ENCODE measurements around the gene C12orf43. TPM values are rescaled to one million over a fixed set of nuclear protein-coding genes. Genes with fewer than 3 reads are reported as not detected.
"Not testable (repeated sequence)": the region's sequence is repeated elsewhere in the genome, so short reads cannot be mapped to it uniquely, and the experiment has no call there.

Gene C12orf43
- total RNA-seq, 4 donors from 2014 or later: 7.3 to 16.0 (median 14.1) TPM

- no peak for TF ChIP-seq CTCF (IDR thresholded peaks at IDR 0.05)
- ATAC-seq (ENCODE audit: low FRiP score) (peak; percentile 39), DNase-seq (ENCODE audit: low spot score) (no peak)
Observed at GRCh38 chr12:121059031-121059898, 43.0 kb upstream of the C12orf43 start.

GRCh38 chr12:121057794-121058193, 41.5 kb upstream of the C12orf43 start:
- no peak for ATAC-seq (ENCODE audit: low FRiP score)
- no peak for TF ChIP-seq CTCF (IDR thresholded peaks at IDR 0.05)
- DNase-seq (ENCODE audit: low spot score): no peak

- DNase-seq (ENCODE audit: low spot score) (no peak), ATAC-seq (ENCODE audit: low FRiP score) (no peak)
- TF ChIP-seq CTCF (IDR thresholded peaks at IDR 0.05): no peak
Observed at GRCh38 chr12:121053706-121054105, 37.4 kb upstream of the C12orf43 start.

GRCh38 chr12:121050725-121051124, 34.4 kb upstream of the C12orf43 start:
- no peak for DNase-seq (ENCODE audit: low spot score)
- no peak for ATAC-seq (ENCODE audit: low FRiP score)
- no peak for TF ChIP-seq CTCF (IDR thresholded peaks at IDR 0.05)

GRCh38 chr12:121048442-121048841, 32.2 kb upstream of the C12orf43 start:
- no peak for DNase-seq (ENCODE audit: low spot score)
- no peak for ATAC-seq (ENCODE audit: low FRiP score)
- no peak for TF ChIP-seq CTCF (IDR thresholded peaks at IDR 0.05)

GRCh38 chr12:121047400-121047799, 31.1 kb upstream of the C12orf43 start:
- ATAC-seq (ENCODE audit: low FRiP score); DNase-seq (ENCODE audit: low spot score): not testable (repeated sequence)

- no peak for ATAC-seq (ENCODE audit: low FRiP score)
- no peak for TF ChIP-seq CTCF (IDR thresholded peaks at IDR 0.05)
- no peak for DNase-seq (ENCODE audit: low spot score)
Observed at GRCh38 chr12:121043067-121043466, 26.8 kb upstream of the C12orf43 start.
